HCT116 (cell line): ENCODE results near the gene RC3H1. TPM values are rescaled to one million over a fixed set of nuclear protein-coding genes. Genes with fewer than 3 reads are reported as not detected.

Experiments used
- ATAC-seq: fragments of 200-7000 bp; cut with Tn5 transposase; 2 replicates; pipeline ENCODE4 v1.9.1; 2020; ENCODE audit warnings: mild to moderate bottlenecking, moderate library complexity
- BruUV-seq: library from RNA; stranded (reverse); fragments of 400-500 nt; replicated peaks from 2 replicates; lab custom pipeline; 2021; lab: Mats Ljungman, UMichigan
- CTCF ChIA-PET: fragments of 300-600 bp; sonication (Branson Sonifier 250); formaldehyde crosslinking; loops from one replicate; lab custom pipeline; 2021; ENCODE audit warnings: antibody characterized with exemption; lab: Charles Lee
- POLR2A ChIA-PET: fragments of 300-600, 350-600 bp; sonication (Branson Sonifier 250); formaldehyde crosslinking; loops from one replicate; lab custom pipeline; 2021; ENCODE audit warnings: antibody characterized with exemption; lab: Charles Lee
- RAD21 ChIA-PET, 2 experiments: fragments of 300-600 bp; sonication (Branson Sonifier 250); formaldehyde crosslinking; loops; one replicate each; lab custom pipeline; 2023; ENCODE audit warnings: low total read pairs in 2 of 2; ENCODE audit not compliant: uncharacterized antibody in 2 of 2, unreplicated experiment in 2 of 2, low non-redundant PET in 1 of 2; lab: Charles Lee
- DNase-seq: peaks from one replicate; pipeline ENCODE4 v3.0.0-alpha.2; 2010; ENCODE audit warnings: low read depth, low spot score
- H2AFZ ChIP-seq: fragments of 200-600 bp; shearing (Covaris generic), sonication (generic); 2 replicates; pipeline ENCODE4 v1.6.1; 2017; ENCODE audit warnings: low read depth, mixed run types, mixed read lengths, antibody characterized with exemption, low read length; ENCODE audit not compliant: poor library complexity, severe bottlenecking
- H3K27ac ChIP-seq: 2 replicates; pipeline ENCODE4 v1.5.1; 2012; ENCODE audit warnings: low read depth, low read length
- H3K27me3 ChIP-seq: fragments of 200-600 bp; sonication (generic); 2 replicates; pipeline ENCODE4 v1.6.1; 2016; ENCODE audit warnings: mixed run types, low read length, mixed read lengths; ENCODE audit not compliant: insufficient read depth
- H3K36me3 ChIP-seq, 2 experiments: fragments of 200-500 bp in 1 of 2; fragments of 200-600 bp in 1 of 2; sonication (Bioruptor generic) in 1 of 2; sonication (generic) in 1 of 2; 2 replicates each; pipeline versions ENCODE4 v1.5.1 to v1.6.1; 2014 to 2016; ENCODE audit warnings: low read length in 2 of 2, inconsistent platforms in 1 of 2, mixed read lengths in 1 of 2, mixed run types in 1 of 2; ENCODE audit not compliant: insufficient read depth in 2 of 2, control insufficient read depth in 1 of 2
- H3K4me1 ChIP-seq, 2 experiments: fragments of 200-600 bp in 1 of 2; sonication (generic) in 1 of 2; 2 replicates each; pipeline versions ENCODE4 v1.5.1 to v1.6.1; 2012 to 2017; ENCODE audit warnings: low read length in 2 of 2, inconsistent platforms in 1 of 2, mild to moderate bottlenecking in 1 of 2, mixed read lengths in 1 of 2, mixed run types in 1 of 2, moderate library complexity in 1 of 2; ENCODE audit not compliant: insufficient read depth in 2 of 2, control insufficient read depth in 1 of 2
- H3K4me2 ChIP-seq: fragments of 200-600 bp; sonication (generic); 2 replicates; pipeline ENCODE4 v1.6.1; 2017; ENCODE audit warnings: mixed run types, low read length, mixed read lengths
- H3K4me3 ChIP-seq, 2 experiments: fragments of 200-600 bp in 1 of 2; sonication (generic) in 1 of 2; replicated peaks in 1 of 2; 2 replicates each; pipeline ENCODE4 v1.5.1; 2011 to 2016; ENCODE audit warnings: low read length in 2 of 2, control low read depth in 1 of 2, low read depth in 1 of 2, mild to moderate bottlenecking in 1 of 2, mixed read lengths in 1 of 2, mixed run types in 1 of 2
- H3K79me2 ChIP-seq: fragments of 200-600 bp; sonication (generic); 2 replicates; pipeline ENCODE4 v1.6.1; 2017; ENCODE audit warnings: mild to moderate bottlenecking, mixed run types, low read length, moderate library complexity, mixed read lengths; ENCODE audit not compliant: insufficient read depth
- H3K9ac ChIP-seq: fragments of 200-600 bp; sonication (generic); 2 replicates; pipeline ENCODE4 v1.6.1; 2016; ENCODE audit warnings: low read length, mixed read lengths
- H3K9me2 ChIP-seq: fragments of 200-600 bp; sonication (generic), shearing (Covaris generic); 2 replicates; pipeline ENCODE4 v1.6.1; 2017; ENCODE audit warnings: mixed run types, mild to moderate bottlenecking, moderate library complexity; ENCODE audit not compliant: insufficient read depth
- H3K9me3 ChIP-seq, 2 experiments: fragments of 200-500 bp in 1 of 2; fragments of 200-600 bp in 1 of 2; sonication (Bioruptor generic) in 1 of 2; sonication (generic) in 1 of 2; 2 replicates each; pipeline ENCODE4 v1.6.1; 2014 to 2017; ENCODE audit warnings: low read length in 2 of 2, mixed read lengths in 2 of 2, inconsistent platforms in 1 of 2, low read depth in 1 of 2, mild to moderate bottlenecking in 1 of 2, mixed run types in 1 of 2, moderate library complexity in 1 of 2; ENCODE audit not compliant: control insufficient read depth in 1 of 2, insufficient read depth in 1 of 2
- H4K20me1 ChIP-seq: fragments of 200-600 bp; sonication (generic), shearing (Covaris generic); 2 replicates; pipeline ENCODE4 v1.6.1; 2017; ENCODE audit warnings: mixed run types, mild to moderate bottlenecking, moderate library complexity; ENCODE audit not compliant: insufficient read depth
- ELF1 ChIP-seq: IDR thresholded peaks from 2 replicates; pipeline ENCODE4 v1.6.1; 2012; ENCODE audit warnings: low read depth, borderline replicate concordance
- EZH2 ChIP-seq: fragments of 200-600 bp; sonication (generic); IDR thresholded peaks from 2 replicates; pipeline ENCODE4 v1.6.1; 2017; ENCODE audit warnings: antibody characterized with exemption, mixed run types
- EZH2phosphoT487 ChIP-seq: fragments of 200-600 bp; IDR thresholded peaks from 2 replicates; pipeline ENCODE4 v1.6.1; 2018; ENCODE audit warnings: antibody characterized with exemption, borderline replicate concordance
- POLR2A ChIP-seq: IDR thresholded peaks from 2 replicates; pipeline ENCODE4 v1.7.0; 2011; ENCODE audit warnings: borderline replicate concordance; ENCODE audit not compliant: insufficient read depth, insufficient read length; ENCODE audit errors: extremely low read depth
- POLR2AphosphoS5 ChIP-seq: IDR thresholded peaks from 2 replicates; pipeline ENCODE4 v1.6.1; 2011; ENCODE audit warnings: mild to moderate bottlenecking, low read depth, low read length, moderate library complexity
- RAD21 ChIP-seq: IDR thresholded peaks from 2 replicates; pipeline ENCODE4 v1.6.1; 2012; ENCODE audit warnings: low read depth, mild to moderate bottlenecking
- SIN3A ChIP-seq: IDR thresholded peaks from 2 replicates; pipeline ENCODE4 v1.6.1; 2012; ENCODE audit warnings: low read depth
- SP1 ChIP-seq: IDR thresholded peaks from 2 replicates; pipeline ENCODE4 v1.6.1; 2012; ENCODE audit warnings: low read depth
- TCF7L2 ChIP-seq: IDR thresholded peaks from 2 replicates; pipeline ENCODE4 v1.7.0; 2011; ENCODE audit warnings: borderline replicate concordance, inconsistent platforms; ENCODE audit not compliant: insufficient read depth, insufficient read length; ENCODE audit errors: extremely low read depth
- YY1 ChIP-seq: IDR thresholded peaks from 2 replicates; pipeline ENCODE4 v1.6.1; 2011; ENCODE audit warnings: low read length, low read depth, moderate library complexity, mild to moderate bottlenecking; ENCODE audit not compliant: insufficient replicate concordance; ENCODE audit errors: extremely low read depth
- ZFX ChIP-seq: fragments of 450-650 bp; IDR thresholded peaks from 2 replicates; pipeline ENCODE4 v1.6.1; 2017
- ZNF274 ChIP-seq: fragments of 200-500 bp; sonication (Bioruptor generic); IDR thresholded peaks from 2 replicates; pipeline ENCODE4 v1.6.1; 2014; ENCODE audit warnings: mild to moderate bottlenecking, low read depth, low read length, inconsistent platforms
- intact Hi-C: fragments of 100-400 bp; cut with micrococcal nuclease; formaldehyde crosslinking; loops from 2 replicates; pipeline ENCODE4 v1.10.0; 2022
- total RNA-seq: library from RNA; stranded (reverse); gene quantifications from one replicate; pipeline ENCODE4 v1.2.1, GENCODE V29; 2021; ENCODE audit not compliant: unreplicated experiment
- TF ChIP-seq, protein P1 (sequence below): IDR thresholded peaks from 2 replicates; pipeline ENCODE4 v1.6.1; 2012
- TF ChIP-seq, protein P2 (sequence below): IDR thresholded peaks from 2 replicates; pipeline ENCODE4 v1.6.1; 2012
- TF ChIP-seq, protein P3 (sequence below): IDR thresholded peaks from 2 replicates; pipeline ENCODE4 v1.6.1; 2011; ENCODE audit warnings: mild to moderate bottlenecking, low read length, moderate library complexity; ENCODE audit not compliant: insufficient replicate concordance; ENCODE audit errors: extremely low read depth

RC3H1 gene
- total RNA-seq, 1 experiment from 2014 or later = 23.6 TPM

DNA sequence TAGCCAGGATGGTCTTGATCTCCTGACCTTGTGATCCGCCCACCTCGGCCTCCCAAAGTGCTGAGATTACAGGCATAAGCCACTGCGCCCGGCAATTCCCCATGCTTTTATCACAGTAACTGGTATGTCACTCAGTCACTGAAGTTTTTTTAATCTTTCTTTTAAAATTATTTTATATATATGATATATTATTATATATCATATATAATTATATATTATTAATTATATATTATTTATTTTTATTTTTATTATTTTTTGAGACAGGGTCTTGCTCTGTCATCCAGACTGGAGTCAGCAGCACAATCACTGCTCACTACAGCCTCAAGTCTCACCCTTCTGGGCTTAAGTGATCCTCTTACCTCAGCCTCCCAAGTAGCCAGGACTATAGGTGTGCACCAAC, 18.3 kb downstream of the RC3H1 start:
- no TSS peak for BruUV-seq
- intact Hi-C loops = no loop called here
- ATAC-seq (no peak), DNase-seq (no peak)
- H3K27me3 ChIP-seq = no peaks in the 10 kb centered on the region
- ChIA-PET CTCF (no interaction called here), RAD21 (no interaction called here), POLR2A (no interaction called here)
- no peak overlapping the region for H2AFZ ChIP-seq
- no peak overlapping the region for H3K4me2 ChIP-seq
- no peaks in the 10 kb centered on the region for H3K9me3 ChIP-seq
- no peaks in the 10 kb centered on the region for H3K9me2 ChIP-seq
- no peak overlapping the region for H3K4me3 ChIP-seq
- TF ChIP-seq POLR2A = no peak
- TF ChIP-seq, protein P1, sequence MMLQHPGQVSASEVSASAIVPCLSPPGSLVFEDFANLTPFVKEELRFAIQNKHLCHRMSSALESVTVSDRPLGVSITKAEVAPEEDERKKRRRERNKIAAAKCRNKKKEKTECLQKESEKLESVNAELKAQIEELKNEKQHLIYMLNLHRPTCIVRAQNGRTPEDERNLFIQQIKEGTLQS = no peak
- no peak for TF ChIP-seq RAD21
- TF ChIP-seq, protein P2, sequence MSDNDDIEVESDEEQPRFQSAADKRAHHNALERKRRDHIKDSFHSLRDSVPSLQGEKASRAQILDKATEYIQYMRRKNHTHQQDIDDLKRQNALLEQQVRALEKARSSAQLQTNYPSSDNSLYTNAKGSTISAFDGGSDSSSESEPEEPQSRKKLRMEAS = no peak
- no peak for TF ChIP-seq TCF7L2
- no peak for TF ChIP-seq ZNF274
- peaks cover 0 to 10% of the 10 kb centered on the region in 2 experiments; a peak in 2 of 4 replicates for H3K4me1 ChIP-seq
- H3K79me2 ChIP-seq = peaks cover 81% of the 10 kb centered on the region
- no peaks in the 10 kb centered on the region for H3K36me3 ChIP-seq
- H4K20me1 ChIP-seq = no peaks in the 10 kb centered on the region
- no peak overlapping the region for H3K9ac ChIP-seq
- H3K27ac ChIP-seq = no peak overlapping the region

DNA sequence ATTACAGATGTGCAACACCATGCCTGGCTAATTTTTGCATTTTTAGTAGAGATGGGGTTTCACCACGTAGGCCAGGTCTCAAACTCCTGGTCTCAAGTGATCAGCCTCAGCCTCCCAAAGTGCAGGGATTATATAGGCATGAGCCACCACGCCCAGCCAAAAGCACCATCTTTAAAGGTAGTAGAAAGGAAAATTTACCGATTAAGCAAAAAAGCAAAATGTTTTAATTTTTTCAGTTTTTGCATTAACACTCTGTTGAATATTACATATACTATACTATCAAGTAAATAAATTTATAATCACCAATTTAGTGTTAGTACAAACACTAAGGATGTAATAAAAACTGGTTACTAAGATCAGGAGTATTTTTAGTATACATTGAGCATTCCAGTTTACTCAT, 20.6 kb downstream of the RC3H1 start:
- ChIA-PET POLR2A (no interaction called here), RAD21 (no interaction called here), CTCF (no interaction called here)
- Histone ChIP-seq H3K4me3 (no peak overlapping the region), H3K4me2 (no peak overlapping the region), H3K27ac (no peak overlapping the region), H3K36me3 (no peaks in the 10 kb centered on the region), H3K79me2 (peaks cover 85% of the 10 kb centered on the region), H3K9ac (no peak overlapping the region), H2AFZ (no peak overlapping the region), H3K4me1 (no peaks in the 10 kb centered on the region), H4K20me1 (no peaks in the 10 kb centered on the region), H3K9me2 (no peaks in the 10 kb centered on the region), H3K9me3 (no peaks in the 10 kb centered on the region), H3K27me3 (no peaks in the 10 kb centered on the region)
- intact Hi-C loops = no loop called here
- no peak for ATAC-seq
- no TSS peak for BruUV-seq
- TF ChIP-seq, protein P3, sequence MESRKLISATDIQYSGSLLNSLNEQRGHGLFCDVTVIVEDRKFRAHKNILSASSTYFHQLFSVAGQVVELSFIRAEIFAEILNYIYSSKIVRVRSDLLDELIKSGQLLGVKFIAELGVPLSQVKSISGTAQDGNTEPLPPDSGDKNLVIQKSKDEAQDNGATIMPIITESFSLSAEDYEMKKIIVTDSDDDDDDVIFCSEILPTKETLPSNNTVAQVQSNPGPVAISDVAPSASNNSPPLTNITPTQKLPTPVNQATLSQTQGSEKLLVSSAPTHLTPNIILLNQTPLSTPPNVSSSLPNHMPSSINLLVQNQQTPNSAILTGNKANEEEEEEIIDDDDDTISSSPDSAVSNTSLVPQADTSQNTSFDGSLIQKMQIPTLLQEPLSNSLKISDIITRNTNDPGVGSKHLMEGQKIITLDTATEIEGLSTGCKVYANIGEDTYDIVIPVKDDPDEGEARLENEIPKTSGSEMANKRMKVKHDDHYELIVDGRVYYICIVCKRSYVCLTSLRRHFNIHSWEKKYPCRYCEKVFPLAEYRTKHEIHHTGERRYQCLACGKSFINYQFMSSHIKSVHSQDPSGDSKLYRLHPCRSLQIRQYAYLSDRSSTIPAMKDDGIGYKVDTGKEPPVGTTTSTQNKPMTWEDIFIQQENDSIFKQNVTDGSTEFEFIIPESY = no peak
- TF ChIP-seq, protein P1 = no peak
- TF ChIP-seq SP1 (no peak), TCF7L2 (no peak), ELF1 (no peak), EZH2 (no peak), POLR2AphosphoS5 (no peak), YY1 (no peak), SIN3A (no peak), EZH2phosphoT487 (no peak), ZFX (no peak)
- no peak for DNase-seq
